GM19455 (cell line): Measurements from ENCODE around the gene NPHP4.

ENCODE experiments used
- ATAC-seq: cut with Tn5 transposase; IDR thresholded peaks from one replicate; pipeline ENCODE4 v1.9.1; 2021; ENCODE audit not compliant: unreplicated experiment

NPHP4 gene

GRCh38 chr1:5951846-5952410, 40.3 kb downstream of the NPHP4 start:
- ATAC-seq = no peak

GRCh38 chr1:5950994-5951785, 41.0 kb downstream of the NPHP4 start:
- no peak for ATAC-seq

GRCh38 chr1:5950201-5950895, 41.9 kb downstream of the NPHP4 start:
- no peak for ATAC-seq

- no peak for ATAC-seq
Observed at GRCh38 chr1:5949761-5950100, 42.5 kb downstream of the NPHP4 start.

GRCh38 chr1:5949085-5949760, 43.0 kb downstream of the NPHP4 start:
- no peak for ATAC-seq

- no peak for ATAC-seq
Observed at GRCh38 chr1:5948681-5949005, 43.6 kb downstream of the NPHP4 start.

GRCh38 chr1:5947978-5948680, 44.1 kb downstream of the NPHP4 start:
- no peak for ATAC-seq

GRCh38 chr1:5947071-5947821, 45.0 kb downstream of the NPHP4 start:
- ATAC-seq = no peak

- no peak for ATAC-seq
Observed at GRCh38 chr1:5945445-5945844, 46.8 kb downstream of the NPHP4 start.

GRCh38 chr1:5944843-5945167, 47.4 kb downstream of the NPHP4 start:
- ATAC-seq = no peak

- no peak for ATAC-seq
Observed at GRCh38 chr1:5944154-5944842, 47.9 kb downstream of the NPHP4 start.

GRCh38 chr1:5943343-5944124, 48.7 kb downstream of the NPHP4 start:
- ATAC-seq = no peak

GRCh38 chr1:5941671-5942070, 50.6 kb downstream of the NPHP4 start:
- no peak for ATAC-seq

GRCh38 chr1:5940723-5941407, 51.4 kb downstream of the NPHP4 start:
- ATAC-seq = no peak

GRCh38 chr1:5939271-5940170, 52.7 kb downstream of the NPHP4 start:
- ATAC-seq = no peak

GRCh38 chr1:5938101-5938646, 54.1 kb downstream of the NPHP4 start:
- no peak for ATAC-seq

- no peak for ATAC-seq
Observed at GRCh38 chr1:5937373-5937857, 54.8 kb downstream of the NPHP4 start.
